ENCODE data around the gene ACSS1.

GRCh38 chr20:24987244-24987643 is 70.7 kb downstream of the ACSS1 start:
- TF ChIP-seq POLR2A (IDR thresholded peaks at IDR 0.05) = no peak
- no peak for TF ChIP-seq CTCF (IDR thresholded peaks at IDR 0.05)
- TF ChIP-seq POLR2AphosphoS5 (IDR thresholded peaks at IDR 0.05) = no peak
- no peak for TF ChIP-seq EP300 (IDR thresholded peaks at IDR 0.05)

Measured in upper lobe of left lung (tissue), 4 donors.